ENCODE results near the gene SELENOT. TPM values are rescaled to one million over a fixed set of nuclear protein-coding genes. Genes with fewer than 3 reads are reported as not detected.

SELENOT gene
- total RNA-seq, 1 experiment from 2014 or later, result 81.6 TPM

- DNase-seq (ENCODE audit: low read depth, low spot score) (no peak), ATAC-seq (no peak)
- Histone ChIP-seq H4K20me1 (ENCODE audit: insufficient read depth) (peaks cover 10% of the 10 kb centered on the region; the same call in 1 of the 2 replicates), H3K9me3 (ENCODE audit: control insufficient read depth in 1 of 2, insufficient read depth in 1 of 2, low read depth in 1 of 2, low read length in 2 of 2) (no peaks in the 10 kb centered on the region), H2AFZ (ENCODE audit: low read depth, low read length, poor library complexity, severe bottlenecking) (no peak overlapping the region), H3K27me3 (ENCODE audit: insufficient read depth, low read length) (no peaks in the 10 kb centered on the region), H3K27ac (ENCODE audit: low read depth, low read length) (no peak overlapping the region), H3K79me2 (ENCODE audit: insufficient read depth, low read length) (peaks cover 80% of the 10 kb centered on the region), H3K9ac (ENCODE audit: low read length) (no peak overlapping the region), H3K36me3 (ENCODE audit: control insufficient read depth in 1 of 2, insufficient read depth in 2 of 2, low read length in 2 of 2) (no peaks in the 10 kb centered on the region), H3K4me2 (ENCODE audit: low read length) (no peak overlapping the region), H3K9me2 (ENCODE audit: insufficient read depth) (no peaks in the 10 kb centered on the region), H3K4me3 (replicated peaks in 1 of 2; ENCODE audit: low read depth in 1 of 2, low read length in 2 of 2) (no peak overlapping the region), H3K4me1 (ENCODE audit: control insufficient read depth in 1 of 2, insufficient read depth in 2 of 2, low read length in 2 of 2) (no peaks in the 10 kb centered on the region)
- RAD21 ChIA-PET (ENCODE audit: low non-redundant PET in 1 of 2, low total read pairs in 2 of 2, uncharacterized antibody in 2 of 2, unreplicated experiment in 2 of 2), result no interaction called here
- TF ChIP-seq CBX3 (IDR thresholded peaks at IDR 0.05; ENCODE audit: low read depth) (no peak), ELF1 (IDR thresholded peaks at IDR 0.05; ENCODE audit: borderline replicate concordance, low read depth) (no peak), EGR1 (IDR thresholded peaks at IDR 0.05; ENCODE audit: low read depth) (no peak)
- POLR2A ChIA-PET, result interaction anchor here (0.7 to 1.6 kb wide), 2 partner anchors 10 to 11 kb away, joined by 3 to 4 read pairs; partner anchors contain the start of gene SELENOT
- no TSS peak for BruUV-seq (replicated peaks)
- CTCF ChIA-PET, result no interaction called here
- intact Hi-C loops (cut with micrococcal nuclease), result no loop called here
These were observed 9.9 kb downstream of the SELENOT start for GRCh38 chr3:150613034-150613433.

DNA sequence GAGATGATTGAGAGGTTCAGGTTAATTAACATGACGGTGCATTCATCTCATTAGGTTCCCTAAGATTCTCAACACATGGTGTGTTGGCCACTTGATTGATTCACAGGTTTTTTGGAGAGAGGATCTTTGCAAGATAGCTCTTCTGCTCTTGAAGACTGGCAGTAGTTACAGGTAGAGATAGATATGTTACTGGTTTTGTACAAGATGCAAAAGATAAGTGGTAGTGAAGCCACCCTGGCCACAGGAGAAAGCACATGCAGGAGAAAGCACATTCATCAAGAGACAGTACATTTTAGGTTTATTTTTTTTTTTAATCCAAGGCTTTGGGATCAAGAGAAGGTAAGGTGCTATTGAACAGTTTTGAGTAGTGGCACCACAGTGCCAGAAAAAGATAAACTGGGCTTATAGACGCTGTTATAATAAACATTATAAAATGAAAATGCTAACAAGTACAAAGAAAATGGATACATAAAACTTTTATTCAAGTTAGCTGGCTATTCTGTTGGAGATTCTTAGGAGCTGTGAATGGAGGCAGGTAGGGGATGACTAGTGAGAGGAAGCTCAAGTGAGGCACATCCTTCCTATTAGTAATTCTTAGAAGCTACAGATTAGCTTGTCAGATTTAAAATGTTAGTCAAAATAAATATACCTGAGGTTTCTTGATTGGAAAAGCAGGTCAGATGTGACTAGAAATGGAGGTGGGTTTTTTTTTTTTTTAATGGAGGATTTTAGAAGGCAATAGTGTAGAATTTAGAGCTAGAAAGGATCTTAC, 10.8 kb downstream of the SELENOT start:
- ChIA-PET RAD21 (ENCODE audit: low non-redundant PET in 1 of 2, low total read pairs in 2 of 2, uncharacterized antibody in 2 of 2, unreplicated experiment in 2 of 2) (no interaction called here), POLR2A (interaction anchor here (0.5 to 0.7 kb wide), 2 partner anchors 11 to 476 kb away, joined by 4 to 6 read pairs; no protein-coding TSS in a partner anchor), CTCF (no interaction called here)
- no peaks in the 10 kb centered on the region for H3K27me3 ChIP-seq (ENCODE audit: insufficient read depth, low read length)
- ATAC-seq (no peak), DNase-seq (ENCODE audit: low read depth, low spot score) (no peak)
- no peaks in the 10 kb centered on the region for H3K9me3 ChIP-seq (ENCODE audit: control insufficient read depth in 1 of 2, insufficient read depth in 1 of 2, low read depth in 1 of 2, low read length in 2 of 2)
- H3K9me2 ChIP-seq (ENCODE audit: insufficient read depth), result no peaks in the 10 kb centered on the region
- no peaks in the 10 kb centered on the region for H3K4me1 ChIP-seq (ENCODE audit: control insufficient read depth in 1 of 2, insufficient read depth in 2 of 2, low read length in 2 of 2)
- H2AFZ ChIP-seq (ENCODE audit: low read depth, low read length, poor library complexity, severe bottlenecking), result no peak overlapping the region
- intact Hi-C loops (cut with micrococcal nuclease), result no loop called here
- no peak overlapping the region for H3K4me2 ChIP-seq (ENCODE audit: low read length)
- BruUV-seq (replicated peaks), result no TSS peak
- no peak overlapping the region for H3K27ac ChIP-seq (ENCODE audit: low read depth, low read length)
- H3K4me3 ChIP-seq (replicated peaks in 1 of 2; ENCODE audit: low read depth in 1 of 2, low read length in 2 of 2), result no peak overlapping the region
- H3K36me3 ChIP-seq (ENCODE audit: control insufficient read depth in 1 of 2, insufficient read depth in 2 of 2, low read length in 2 of 2), result no peaks in the 10 kb centered on the region
- H3K79me2 ChIP-seq (ENCODE audit: insufficient read depth, low read length), result peaks cover 80% of the 10 kb centered on the region
- H4K20me1 ChIP-seq (ENCODE audit: insufficient read depth), result peaks cover 7% of the 10 kb centered on the region; the same call in 1 of the 2 replicates
- no peak overlapping the region for H3K9ac ChIP-seq (ENCODE audit: low read length)
- TF ChIP-seq ATF3 (IDR thresholded peaks at IDR 0.05) (no peak), YY1 (IDR thresholded peaks at IDR 0.05; ENCODE audit: extremely low read depth, insufficient replicate concordance, low read depth, low read length) (no peak), SIN3A (IDR thresholded peaks at IDR 0.05; ENCODE audit: low read depth) (no peak), RAD21 (IDR thresholded peaks at IDR 0.05; ENCODE audit: low read depth) (no peak), ZNF274 (IDR thresholded peaks at IDR 0.05; ENCODE audit: low read depth, low read length) (no peak), REST (IDR thresholded peaks at IDR 0.05; ENCODE audit: low read depth) (no peak), SP1 (IDR thresholded peaks at IDR 0.05; ENCODE audit: low read depth) (no peak), ZFX (IDR thresholded peaks at IDR 0.05) (no peak), SRF (IDR thresholded peaks at IDR 0.05; ENCODE audit: low read depth) (no peak), ELF1 (IDR thresholded peaks at IDR 0.05; ENCODE audit: borderline replicate concordance, low read depth) (no peak), JUND (IDR thresholded peaks at IDR 0.05) (no peak), POLR2A (IDR thresholded peaks at IDR 0.05; ENCODE audit: borderline replicate concordance, extremely low read depth, insufficient read depth, insufficient read length) (no peak), FOSL1 (IDR thresholded peaks at IDR 0.05; ENCODE audit: low read depth) (no peak)
- TF ChIP-seq, protein P1, sequence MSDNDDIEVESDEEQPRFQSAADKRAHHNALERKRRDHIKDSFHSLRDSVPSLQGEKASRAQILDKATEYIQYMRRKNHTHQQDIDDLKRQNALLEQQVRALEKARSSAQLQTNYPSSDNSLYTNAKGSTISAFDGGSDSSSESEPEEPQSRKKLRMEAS (IDR thresholded peaks at IDR 0.05), result no peak
